DND-41 (cell line): ENCODE measurements around the gene PIGC.

Experiments used
- ATAC-seq: fragments of 200-7000 bp; cut with Tn5 transposase; 3 replicates; pipeline ENCODE4 v1.9.1; 2021; ENCODE audit warnings: low read depth; ENCODE audit not compliant: insufficient read depth
- DNase-seq: peaks from one replicate; pipeline ENCODE4 v3.0.0-alpha.2; 2020
- H2AFZ ChIP-seq: 2 replicates; pipeline ENCODE4 v1.6.0; 2012; ENCODE audit warnings: low read depth, low read length
- H3K27ac ChIP-seq: 2 replicates; pipeline ENCODE4 v1.5.1; 2012; ENCODE audit warnings: low read length, inconsistent platforms
- H3K27me3 ChIP-seq: fragments of 200-600 bp; sonication (generic); 2 replicates; pipeline ENCODE4 v1.6.0; 2012; ENCODE audit warnings: low read length, mild to moderate bottlenecking, inconsistent platforms; ENCODE audit not compliant: insufficient read depth, poor library complexity
- H3K36me3 ChIP-seq: 2 replicates; pipeline ENCODE4 v1.5.1; 2012; ENCODE audit warnings: low read length, inconsistent platforms; ENCODE audit not compliant: insufficient read depth
- H3K4me1 ChIP-seq: 2 replicates; pipeline ENCODE4 v1.5.1; 2012; ENCODE audit warnings: mild to moderate bottlenecking, low read length; ENCODE audit not compliant: insufficient read depth
- H3K4me2 ChIP-seq: 2 replicates; pipeline ENCODE4 v1.6.0; 2012; ENCODE audit warnings: mild to moderate bottlenecking, moderate library complexity, low read length, inconsistent platforms; ENCODE audit not compliant: insufficient read depth
- H3K4me3 ChIP-seq, 2 experiments: fragments of 200-600 bp in 1 of 2; shearing (Covaris generic) in 1 of 2; 2 replicates each; pipeline ENCODE4 v1.5.1; 2012 to 2016; ENCODE audit warnings: inconsistent platforms in 2 of 2, low read length in 2 of 2, mild to moderate bottlenecking in 2 of 2, low read depth in 1 of 2, moderate library complexity in 1 of 2
- H3K79me2 ChIP-seq: 2 replicates; pipeline ENCODE4 v1.6.0; 2012; ENCODE audit warnings: low read length, inconsistent platforms; ENCODE audit not compliant: insufficient read depth
- H3K9ac ChIP-seq: 2 replicates; pipeline ENCODE4 v1.6.0; 2012; ENCODE audit warnings: low read depth, mild to moderate bottlenecking, inconsistent platforms, low read length, moderate library complexity
- H3K9me3 ChIP-seq: 2 replicates; pipeline ENCODE4 v1.5.1; 2012; ENCODE audit warnings: low read length, moderate library complexity, mild to moderate bottlenecking, inconsistent platforms; ENCODE audit not compliant: insufficient read depth, severe bottlenecking
- H4K20me1 ChIP-seq: 2 replicates; pipeline ENCODE4 v1.6.0; 2012; ENCODE audit warnings: low read length; ENCODE audit not compliant: insufficient read depth
- EZH2 ChIP-seq: IDR thresholded peaks from 3 replicates; pipeline ENCODE4 v1.6.1; 2012; ENCODE audit warnings: borderline replicate concordance, low read depth, mild to moderate bottlenecking, moderate library complexity, low read length, inconsistent platforms; ENCODE audit not compliant: severe bottlenecking
- TF ChIP-seq, protein P1 (sequence below): IDR thresholded peaks from 2 replicates; pipeline ENCODE4 v1.5.1; 2012; ENCODE audit warnings: borderline replicate concordance, low read length, moderate library complexity, mild to moderate bottlenecking; ENCODE audit not compliant: poor library complexity, severe bottlenecking; ENCODE audit errors: extremely low read depth

The PIGC gene

DNA sequence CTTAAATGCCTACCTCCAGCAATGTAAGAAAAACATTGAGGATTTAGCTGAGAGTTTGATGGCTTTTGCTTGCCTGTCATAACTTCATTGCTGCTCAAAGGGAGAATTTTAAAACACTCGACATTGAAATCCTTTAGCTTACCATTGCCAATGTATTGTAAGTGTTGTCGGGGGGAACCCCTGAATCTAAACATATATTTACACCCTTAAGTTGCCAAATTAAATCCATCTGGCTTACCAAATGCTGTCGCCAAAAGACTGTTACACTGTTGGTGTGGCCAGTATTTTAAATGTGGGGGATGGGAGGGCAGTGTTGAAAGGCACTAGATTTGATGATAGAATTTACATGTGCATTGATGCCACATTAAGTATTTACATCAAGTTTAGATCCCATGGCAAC, 48.3 kb downstream of the PIGC start:
- no peaks in the 10 kb centered on the region for H4K20me1 ChIP-seq
- no peaks in the 10 kb centered on the region for H3K79me2 ChIP-seq
- H3K36me3 ChIP-seq = no peaks in the 10 kb centered on the region
- H3K9me3 ChIP-seq = no peaks in the 10 kb centered on the region
- TF ChIP-seq, protein P1, sequence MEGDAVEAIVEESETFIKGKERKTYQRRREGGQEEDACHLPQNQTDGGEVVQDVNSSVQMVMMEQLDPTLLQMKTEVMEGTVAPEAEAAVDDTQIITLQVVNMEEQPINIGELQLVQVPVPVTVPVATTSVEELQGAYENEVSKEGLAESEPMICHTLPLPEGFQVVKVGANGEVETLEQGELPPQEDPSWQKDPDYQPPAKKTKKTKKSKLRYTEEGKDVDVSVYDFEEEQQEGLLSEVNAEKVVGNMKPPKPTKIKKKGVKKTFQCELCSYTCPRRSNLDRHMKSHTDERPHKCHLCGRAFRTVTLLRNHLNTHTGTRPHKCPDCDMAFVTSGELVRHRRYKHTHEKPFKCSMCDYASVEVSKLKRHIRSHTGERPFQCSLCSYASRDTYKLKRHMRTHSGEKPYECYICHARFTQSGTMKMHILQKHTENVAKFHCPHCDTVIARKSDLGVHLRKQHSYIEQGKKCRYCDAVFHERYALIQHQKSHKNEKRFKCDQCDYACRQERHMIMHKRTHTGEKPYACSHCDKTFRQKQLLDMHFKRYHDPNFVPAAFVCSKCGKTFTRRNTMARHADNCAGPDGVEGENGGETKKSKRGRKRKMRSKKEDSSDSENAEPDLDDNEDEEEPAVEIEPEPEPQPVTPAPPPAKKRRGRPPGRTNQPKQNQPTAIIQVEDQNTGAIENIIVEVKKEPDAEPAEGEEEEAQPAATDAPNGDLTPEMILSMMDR = no peak
- TF ChIP-seq EZH2 = no peak
- ATAC-seq = no peak
- peaks cover 7% of the 10 kb centered on the region for H3K4me1 ChIP-seq
- H3K9ac ChIP-seq = no peak overlapping the region
- no peak for DNase-seq
- H2AFZ ChIP-seq = no peak overlapping the region
- no peaks in the 10 kb centered on the region for H3K27me3 ChIP-seq
- H3K4me3 ChIP-seq = no peak overlapping the region
- H3K27ac ChIP-seq = no peak overlapping the region
- H3K4me2 ChIP-seq = no peak overlapping the region

DNA sequence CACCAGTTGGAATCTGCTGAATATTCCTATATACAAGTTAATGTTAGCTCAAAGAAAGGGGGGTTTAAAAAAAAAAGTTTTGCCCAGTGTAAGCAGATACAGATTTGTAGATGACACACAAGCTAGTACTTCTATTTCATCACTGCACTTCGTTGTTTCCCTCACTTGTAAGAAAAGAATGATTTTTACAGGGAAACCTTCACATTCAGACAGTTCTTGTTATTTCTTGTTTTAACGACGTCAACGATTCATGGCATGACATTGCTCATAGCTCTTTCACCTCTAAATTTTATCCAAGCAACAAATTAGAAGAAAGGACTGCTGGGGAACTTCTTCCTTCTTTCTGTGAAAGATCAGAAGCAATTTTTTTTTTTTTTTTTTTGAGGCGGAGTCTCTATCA, 49.1 kb downstream of the PIGC start:
- Histone ChIP-seq H3K4me2 (no peak overlapping the region), H3K27ac (no peak overlapping the region)

DNA sequence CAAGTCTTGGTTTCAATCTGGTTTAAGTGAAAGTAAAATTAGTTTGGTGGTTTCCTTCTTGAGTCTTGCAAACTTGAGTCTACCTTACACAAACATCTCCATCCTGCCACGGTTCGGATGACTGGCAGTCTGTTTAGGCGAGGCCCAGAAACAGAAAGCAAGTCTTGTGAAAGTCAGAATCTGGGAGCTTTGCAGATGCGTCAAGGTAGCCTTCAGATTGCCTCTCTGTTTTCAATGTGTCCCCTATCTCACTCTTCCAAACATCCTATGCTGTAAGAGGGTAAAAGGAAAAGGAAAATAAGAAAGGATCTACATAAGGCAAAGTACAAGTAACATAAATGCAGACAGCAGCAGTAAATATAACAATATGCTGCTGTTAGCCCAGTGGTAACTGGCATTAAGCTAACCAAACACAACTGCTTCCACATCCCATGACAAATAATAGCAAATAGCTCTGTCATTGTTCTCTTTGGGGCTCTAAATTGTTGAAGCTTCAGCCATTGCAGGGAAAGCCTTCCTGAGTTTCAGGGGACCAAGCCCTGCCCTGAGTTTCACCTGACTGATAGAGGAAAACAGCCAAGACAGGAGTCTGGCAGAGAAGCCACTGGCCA, 49.6 kb downstream of the PIGC start:
- H3K4me1 ChIP-seq = peaks cover 7% of the 10 kb centered on the region
- peak overlapping the region; percentile 29; the same call in 1 of the 2 replicates for H3K27ac ChIP-seq
- no peaks in the 10 kb centered on the region for H3K9me3 ChIP-seq
- no peaks in the 10 kb centered on the region for H3K36me3 ChIP-seq
- no peak overlapping the region for H3K4me2 ChIP-seq
- peak; percentile 53 for DNase-seq
- H3K27me3 ChIP-seq = no peaks in the 10 kb centered on the region
- H2AFZ ChIP-seq = peak overlapping the region; percentile 39; the same call in 1 of the 2 replicates
- no peak for TF ChIP-seq EZH2
- TF ChIP-seq, protein P1 = no peak
- H3K4me3 ChIP-seq = no peak overlapping the region
- no peaks in the 10 kb centered on the region for H4K20me1 ChIP-seq
- no peak overlapping the region for H3K9ac ChIP-seq
- no peaks in the 10 kb centered on the region for H3K79me2 ChIP-seq
- peak; percentile 88 for ATAC-seq

More for the DNA sequence above, 49.1 kb downstream of the PIGC start:
- Histone ChIP-seq H3K4me1 (peaks cover 7% of the 10 kb centered on the region), H3K79me2 (no peaks in the 10 kb centered on the region), H3K27me3 (no peaks in the 10 kb centered on the region), H3K9ac (no peak overlapping the region), H2AFZ (no peak overlapping the region), H3K9me3 (no peaks in the 10 kb centered on the region), H3K4me3 (no peak overlapping the region), H4K20me1 (no peaks in the 10 kb centered on the region), H3K36me3 (no peaks in the 10 kb centered on the region)
- DNase-seq = no peak
- ATAC-seq = no peak
- no peak for TF ChIP-seq EZH2
- TF ChIP-seq, protein P1 = no peak
